AG04449 (cell line): ENCODE data around the gene WDFY3.
"Not testable (repeated sequence)": the region's sequence is repeated elsewhere in the genome, so short reads cannot be mapped to it uniquely, and the experiment has no call there.

ENCODE experiments used
- CTCF ChIA-PET: fragments of 350-600 bp; formaldehyde crosslinking; extraction: SDS; loops from one replicate; lab custom pipeline; 2021; ENCODE audit warnings: antibody characterized with exemption; lab: Yijun Ruan, JAX
- POLR2A ChIA-PET: fragments of 400-600, 350-600 bp; formaldehyde crosslinking; extraction: SDS; loops from one replicate; lab custom pipeline; 2020; ENCODE audit warnings: antibody characterized with exemption, inconsistent platforms; lab: Yijun Ruan, JAX
- DNase-seq: peaks from one replicate; pipeline ENCODE4 v3.0.0-alpha.2; 2010; ENCODE audit warnings: low read depth, low spot score
- H3K4me3 ChIP-seq: 2 replicates; pipeline ENCODE4 v1.5.1; 2011; ENCODE audit warnings: low read depth, mild to moderate bottlenecking, control low read depth, low read length
- TF ChIP-seq, protein P1 (sequence below): IDR thresholded peaks from one replicate; pipeline ENCODE4 v1.5.1; 2011; ENCODE audit warnings: mild to moderate bottlenecking, moderate library complexity, low read length, control low read depth, inconsistent platforms; ENCODE audit not compliant: insufficient read depth; ENCODE audit errors: missing control alignments

Gene WDFY3

GRCh38 chr4:84684361-84684760 is 282.1 kb downstream of the WDFY3 start:
- POLR2A ChIA-PET = no interaction called here
- no peak overlapping the region for H3K4me3 ChIP-seq
- TF ChIP-seq, protein P1, sequence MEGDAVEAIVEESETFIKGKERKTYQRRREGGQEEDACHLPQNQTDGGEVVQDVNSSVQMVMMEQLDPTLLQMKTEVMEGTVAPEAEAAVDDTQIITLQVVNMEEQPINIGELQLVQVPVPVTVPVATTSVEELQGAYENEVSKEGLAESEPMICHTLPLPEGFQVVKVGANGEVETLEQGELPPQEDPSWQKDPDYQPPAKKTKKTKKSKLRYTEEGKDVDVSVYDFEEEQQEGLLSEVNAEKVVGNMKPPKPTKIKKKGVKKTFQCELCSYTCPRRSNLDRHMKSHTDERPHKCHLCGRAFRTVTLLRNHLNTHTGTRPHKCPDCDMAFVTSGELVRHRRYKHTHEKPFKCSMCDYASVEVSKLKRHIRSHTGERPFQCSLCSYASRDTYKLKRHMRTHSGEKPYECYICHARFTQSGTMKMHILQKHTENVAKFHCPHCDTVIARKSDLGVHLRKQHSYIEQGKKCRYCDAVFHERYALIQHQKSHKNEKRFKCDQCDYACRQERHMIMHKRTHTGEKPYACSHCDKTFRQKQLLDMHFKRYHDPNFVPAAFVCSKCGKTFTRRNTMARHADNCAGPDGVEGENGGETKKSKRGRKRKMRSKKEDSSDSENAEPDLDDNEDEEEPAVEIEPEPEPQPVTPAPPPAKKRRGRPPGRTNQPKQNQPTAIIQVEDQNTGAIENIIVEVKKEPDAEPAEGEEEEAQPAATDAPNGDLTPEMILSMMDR = no peak
- DNase-seq = no peak
- CTCF ChIA-PET = interaction anchor here (1.3 kb wide), 1 partner anchor 282 kb away, joined by 3 read pairs; the partner anchor contains the start of gene WDFY3

GRCh38 chr4:84683064-84683850 is 283.2 kb downstream of the WDFY3 start:
- ChIA-PET POLR2A (interaction anchor here (1.4 kb wide), 1 partner anchor 8 kb away, joined by 5 read pairs; no protein-coding TSS in a partner anchor), CTCF (no interaction called here)
- DNase-seq = no peak
- no peak overlapping the region for H3K4me3 ChIP-seq
- TF ChIP-seq, protein P1 = no peak

DNA sequence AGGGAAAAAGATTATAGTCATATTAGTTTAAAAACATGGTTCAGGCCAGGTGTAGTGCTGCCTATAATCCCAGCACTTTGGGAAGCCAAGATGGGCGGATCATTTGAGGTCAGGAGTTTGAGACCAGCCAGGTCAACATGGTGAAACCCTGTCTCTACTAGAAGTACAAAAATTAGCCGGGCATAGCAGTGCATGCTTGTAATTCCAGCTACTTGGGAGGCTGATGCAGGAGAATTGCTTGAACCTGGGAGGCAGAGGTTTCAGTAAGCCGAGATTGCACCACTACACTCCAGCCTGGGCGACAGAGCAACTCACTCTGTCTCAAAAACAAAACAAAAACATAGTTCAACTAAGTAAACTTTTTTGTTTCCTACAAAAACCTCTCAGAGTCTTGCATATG is 283.8 kb downstream of the WDFY3 start:
- DNase-seq, H3K4me3 ChIP-seq, CTCF ChIA-PET: not testable (repeated sequence)
- POLR2A ChIA-PET = interaction anchor here (1.4 kb wide), 1 partner anchor 9 kb away, joined by 5 read pairs; no protein-coding TSS in a partner anchor

GRCh38 chr4:84681486-84682274 is 284.8 kb downstream of the WDFY3 start:
- DNase-seq = peak; percentile 67
- CTCF ChIA-PET = no interaction called here
- POLR2A ChIA-PET = interaction anchor here (1.4 kb wide), 1 partner anchor 10 kb away, joined by 5 read pairs; no protein-coding TSS in a partner anchor
- TF ChIP-seq, protein P1 = peak; percentile 19
- no peak overlapping the region for H3K4me3 ChIP-seq

- no peak for DNase-seq
These were observed 285.5 kb downstream of the WDFY3 start for GRCh38 chr4:84680956-84681355.

DNA sequence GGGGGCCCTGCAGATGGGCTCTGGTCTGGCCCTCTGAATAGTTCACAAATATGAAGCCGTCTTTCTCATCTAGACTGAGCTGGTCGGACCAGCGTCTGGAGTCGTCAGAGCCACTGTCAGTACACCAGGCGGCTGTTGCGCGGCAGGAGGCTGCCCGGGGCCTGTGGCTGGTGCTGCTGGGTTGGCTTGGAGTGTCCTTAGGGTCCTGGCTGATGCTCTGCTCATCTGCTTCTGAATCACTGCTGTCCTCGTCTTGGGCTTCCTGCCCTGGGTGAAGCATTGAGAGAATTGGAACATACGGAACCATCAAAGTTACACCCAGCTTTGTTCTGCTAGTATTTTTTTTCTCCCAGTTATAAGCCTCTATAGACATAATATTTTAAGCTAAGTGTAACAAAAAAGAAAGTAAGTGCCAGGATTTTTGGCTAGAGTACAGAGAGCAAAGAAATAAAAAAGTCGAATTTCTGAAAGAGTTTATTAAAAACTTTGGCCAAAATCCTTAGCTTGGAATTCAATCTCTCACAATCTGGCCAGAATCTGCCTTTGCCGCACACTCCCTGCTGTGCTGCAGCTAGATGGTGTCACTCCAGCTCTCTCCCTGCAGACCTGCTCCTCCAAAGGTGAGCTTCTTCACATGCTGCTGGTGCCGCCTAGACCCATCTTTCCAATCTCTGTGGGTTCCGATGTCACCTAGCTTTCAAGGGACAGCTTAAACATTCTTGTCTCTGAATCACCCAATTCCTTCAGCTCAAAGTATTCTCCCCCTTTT is 287.3 kb downstream of the WDFY3 start:
- TF ChIP-seq, protein P1 = no peak
- DNase-seq = no peak
- ChIA-PET POLR2A (no interaction called here), CTCF (no interaction called here)
- no peak overlapping the region for H3K4me3 ChIP-seq

More at GRCh38 chr4:84680956-84681355, 285.5 kb downstream of the WDFY3 start:
- CTCF ChIA-PET = no interaction called here
- POLR2A ChIA-PET = no interaction called here
- TF ChIP-seq, protein P1 = no peak
- no peak overlapping the region for H3K4me3 ChIP-seq
